ENCODE data around the gene SUPT4H1. TPM values are rescaled to one million over a fixed set of nuclear protein-coding genes. Genes with fewer than 3 reads are reported as not detected.
A peak's percentile ranks its signal among the peaks of the same experiment; 100 is the strongest.

Gene SUPT4H1
- total RNA-seq, 1 experiment from 2014 or later, result 70.9 TPM

DNA sequence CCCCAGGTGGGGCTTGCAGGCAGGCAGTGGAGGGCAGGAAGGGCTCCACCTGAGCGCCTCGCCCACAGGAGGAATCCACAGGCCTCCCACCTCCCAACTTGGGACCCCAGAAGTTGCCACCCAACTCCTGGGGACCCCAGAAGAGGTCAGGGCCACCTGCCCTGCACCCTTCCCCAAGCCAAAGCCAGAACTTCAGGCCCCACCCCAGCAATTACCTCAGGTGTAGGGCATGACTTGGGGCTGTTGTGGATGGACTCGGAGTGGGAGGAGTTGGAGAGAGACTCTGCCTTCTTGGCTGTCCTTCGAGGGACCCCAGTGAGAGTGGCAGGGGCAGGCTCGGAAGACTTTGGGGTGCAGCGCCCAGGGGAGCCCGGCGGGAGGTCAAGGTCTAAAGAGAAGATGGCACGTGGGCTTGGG is 33.9 kb downstream of the SUPT4H1 start:
- Mint-ChIP-seq H3K27me3 (ENCODE audit: insufficient read depth, unreplicated experiment) (no peaks in the 10 kb centered on the region), H3K9me3 (ENCODE audit: unreplicated experiment) (no peaks in the 10 kb centered on the region), H3K36me3 (ENCODE audit: insufficient read depth, unreplicated experiment) (no peaks in the 10 kb centered on the region), H3K4me3 (ENCODE audit: unreplicated experiment) (no peak overlapping the region), H3K27ac (ENCODE audit: unreplicated experiment) (no peak overlapping the region), H3K4me1 (ENCODE audit: low read depth, unreplicated experiment) (peaks cover 20% of the 10 kb centered on the region)
- Histone ChIP-seq H3K36me3 (ENCODE audit: control insufficient read depth, insufficient read depth, low read length) (no peaks in the 10 kb centered on the region), H3K4me1 (peaks cover 16% of the 10 kb centered on the region), H3K9me3 (no peaks in the 10 kb centered on the region), H3K27me3 (replicated peaks; ENCODE audit: control insufficient read depth, insufficient read depth, low read length) (no peaks in the 10 kb centered on the region), H3K4me3 (ENCODE audit: low read depth, low read length) (no peak overlapping the region)
- TF ChIP-seq, protein P1, sequence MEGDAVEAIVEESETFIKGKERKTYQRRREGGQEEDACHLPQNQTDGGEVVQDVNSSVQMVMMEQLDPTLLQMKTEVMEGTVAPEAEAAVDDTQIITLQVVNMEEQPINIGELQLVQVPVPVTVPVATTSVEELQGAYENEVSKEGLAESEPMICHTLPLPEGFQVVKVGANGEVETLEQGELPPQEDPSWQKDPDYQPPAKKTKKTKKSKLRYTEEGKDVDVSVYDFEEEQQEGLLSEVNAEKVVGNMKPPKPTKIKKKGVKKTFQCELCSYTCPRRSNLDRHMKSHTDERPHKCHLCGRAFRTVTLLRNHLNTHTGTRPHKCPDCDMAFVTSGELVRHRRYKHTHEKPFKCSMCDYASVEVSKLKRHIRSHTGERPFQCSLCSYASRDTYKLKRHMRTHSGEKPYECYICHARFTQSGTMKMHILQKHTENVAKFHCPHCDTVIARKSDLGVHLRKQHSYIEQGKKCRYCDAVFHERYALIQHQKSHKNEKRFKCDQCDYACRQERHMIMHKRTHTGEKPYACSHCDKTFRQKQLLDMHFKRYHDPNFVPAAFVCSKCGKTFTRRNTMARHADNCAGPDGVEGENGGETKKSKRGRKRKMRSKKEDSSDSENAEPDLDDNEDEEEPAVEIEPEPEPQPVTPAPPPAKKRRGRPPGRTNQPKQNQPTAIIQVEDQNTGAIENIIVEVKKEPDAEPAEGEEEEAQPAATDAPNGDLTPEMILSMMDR (IDR thresholded peaks at IDR 0.05; ENCODE audit: insufficient read depth in 1 of 2, low read depth in 1 of 2, low read length in 1 of 2, severe bottlenecking in 1 of 2, unreplicated experiment in 1 of 2), result no peak
- DNase-seq, result no peak
- BruUV-seq (replicated peaks), result no TSS peak
- intact Hi-C loops (cut with micrococcal nuclease; ENCODE audit: unreplicated experiment), result loop anchor here (5.0 kb wide), 1 partner anchor 44 kb away; no protein-coding TSS in a partner anchor
- POLR2A ChIA-PET, result interaction anchor here (1.0 to 1.3 kb wide), 2 partner anchors 46 to 100 kb away, joined by 6 to 11 read pairs; partner anchors contain the start of gene RNF43
- CTCF ChIA-PET, result interaction anchor here (0.6 to 1.9 kb wide), 28 partner anchors 8 to 214 kb away, joined by 3 to 84 read pairs (median 5); partner anchors contain the start of genes RNF43 and SUPT4H1

DNA sequence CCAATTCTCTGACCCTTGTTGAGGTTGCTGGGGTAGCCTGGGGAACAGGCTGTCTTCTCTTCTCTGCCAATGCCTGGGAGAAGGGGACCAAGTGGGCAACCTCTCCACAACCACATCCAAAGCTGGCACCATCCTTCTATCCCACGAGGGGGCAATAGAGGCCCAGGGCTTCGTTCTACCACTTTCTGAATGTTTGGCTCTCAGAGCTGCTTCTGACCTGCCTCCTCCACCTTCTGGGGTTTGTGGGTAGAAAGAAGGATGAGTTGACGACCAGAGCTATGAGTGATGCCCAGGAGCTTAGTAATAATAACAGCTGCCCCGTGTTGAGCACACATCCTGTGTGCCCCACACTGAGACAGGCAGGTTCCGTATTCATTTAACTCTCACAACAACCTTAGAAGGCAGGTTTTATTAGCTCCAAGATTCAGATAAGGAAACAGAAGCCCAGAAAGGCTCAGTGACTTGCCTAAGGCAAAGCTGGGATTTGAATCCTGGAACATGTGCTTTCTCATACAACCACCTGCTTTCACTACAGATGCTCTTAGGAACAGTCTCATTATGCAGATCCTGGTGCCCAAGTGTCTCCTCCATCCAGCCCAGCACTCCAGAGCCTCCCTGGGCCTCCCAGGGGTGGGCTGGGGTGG is 34.5 kb downstream of the SUPT4H1 start:
- DNase-seq, result peak; percentile 77 to 83
- H3K9me3 Mint-ChIP-seq (ENCODE audit: unreplicated experiment), result no peaks in the 10 kb centered on the region
- CTCF ChIA-PET, result interaction anchor here (0.6 to 1.9 kb wide), 30 partner anchors 9 to 215 kb away, joined by 3 to 84 read pairs (median 5); partner anchors contain the start of genes RNF43 and SUPT4H1
- no peak overlapping the region for H3K4me3 Mint-ChIP-seq (ENCODE audit: unreplicated experiment)
- H3K4me1 Mint-ChIP-seq (ENCODE audit: low read depth, unreplicated experiment), result peaks cover 20% of the 10 kb centered on the region
- no TSS peak for BruUV-seq (replicated peaks)
- POLR2A ChIA-PET, result interaction anchor here (1.0 to 1.3 kb wide), 2 partner anchors 47 to 100 kb away, joined by 6 to 11 read pairs; partner anchors contain the start of gene RNF43
- H3K4me3 ChIP-seq (ENCODE audit: low read depth, low read length), result no peak overlapping the region
- H3K36me3 Mint-ChIP-seq (ENCODE audit: insufficient read depth, unreplicated experiment), result no peaks in the 10 kb centered on the region
- no peaks in the 10 kb centered on the region for H3K27me3 Mint-ChIP-seq (ENCODE audit: insufficient read depth, unreplicated experiment)
- H3K27me3 ChIP-seq (replicated peaks; ENCODE audit: control insufficient read depth, insufficient read depth, low read length), result no peaks in the 10 kb centered on the region
- TF ChIP-seq, protein P1 (IDR thresholded peaks at IDR 0.05; ENCODE audit: insufficient read depth in 1 of 2, low read depth in 1 of 2, low read length in 1 of 2, severe bottlenecking in 1 of 2, unreplicated experiment in 1 of 2), result peak; percentile 86 to 91
- no peaks in the 10 kb centered on the region for H3K9me3 ChIP-seq
- H3K27ac Mint-ChIP-seq (ENCODE audit: unreplicated experiment), result peak overlapping the region; percentile 8
- H3K36me3 ChIP-seq (ENCODE audit: control insufficient read depth, insufficient read depth, low read length), result no peaks in the 10 kb centered on the region
- intact Hi-C loops (cut with micrococcal nuclease; ENCODE audit: unreplicated experiment), result loop anchor here (1.0 to 5.0 kb wide), 4 partner anchors 45 to 201 kb away; partner anchors contain the start of gene RNF43
- H3K4me1 ChIP-seq, result peaks cover 16% of the 10 kb centered on the region

DNA sequence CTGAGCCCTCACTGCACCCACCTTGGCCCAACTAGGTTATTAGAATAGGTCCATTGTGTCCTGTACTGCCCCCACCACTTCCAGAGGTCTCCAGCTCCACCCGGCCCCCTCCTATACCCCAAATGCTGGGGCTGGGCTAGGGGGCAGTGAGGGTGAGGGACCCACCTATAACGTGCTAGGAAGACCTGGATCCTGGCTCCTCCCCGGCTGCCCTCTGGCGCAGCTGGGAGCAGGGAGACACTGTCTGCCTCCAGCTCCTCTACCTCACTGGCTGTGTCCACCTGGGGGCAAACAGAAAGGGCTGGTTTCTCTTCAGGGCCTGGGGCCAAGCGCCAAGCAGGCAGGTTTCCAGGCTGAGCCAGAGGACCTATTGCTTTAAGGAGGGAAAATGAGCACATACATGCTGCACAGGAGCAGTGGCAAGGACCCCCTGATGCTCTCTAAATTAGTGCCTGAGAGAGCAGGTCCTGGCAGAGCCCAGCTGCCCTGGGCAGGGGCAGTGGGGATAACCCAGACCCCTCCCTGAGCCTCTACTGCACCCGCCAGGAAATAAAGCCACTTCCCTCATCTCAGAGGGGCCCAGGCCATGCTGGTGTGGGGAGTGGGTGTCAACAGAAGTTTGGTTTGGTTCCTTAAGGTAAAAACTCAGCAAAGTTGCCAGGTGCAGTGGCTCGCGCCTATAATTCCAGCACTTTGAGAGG is 35.6 kb downstream of the SUPT4H1 start:
- BruUV-seq (replicated peaks), result no TSS peak

More for the DNA sequence above, 35.6 kb downstream of the SUPT4H1 start:
- H3K9me3 Mint-ChIP-seq (ENCODE audit: unreplicated experiment), result no peaks in the 10 kb centered on the region
- TF ChIP-seq, protein P1 (IDR thresholded peaks at IDR 0.05; ENCODE audit: insufficient read depth in 1 of 2, low read depth in 1 of 2, low read length in 1 of 2, severe bottlenecking in 1 of 2, unreplicated experiment in 1 of 2), result no peak
- peaks cover 20% of the 10 kb centered on the region for H3K4me1 Mint-ChIP-seq (ENCODE audit: low read depth, unreplicated experiment)
- Histone ChIP-seq H3K36me3 (ENCODE audit: control insufficient read depth, insufficient read depth, low read length) (no peaks in the 10 kb centered on the region), H3K4me3 (ENCODE audit: low read depth, low read length) (no peak overlapping the region), H3K9me3 (no peaks in the 10 kb centered on the region), H3K27me3 (replicated peaks; ENCODE audit: control insufficient read depth, insufficient read depth, low read length) (no peaks in the 10 kb centered on the region), H3K4me1 (peaks cover 16% of the 10 kb centered on the region)
- intact Hi-C loops (cut with micrococcal nuclease; ENCODE audit: unreplicated experiment), result loop anchor here (5.0 kb wide), 1 partner anchor 46 kb away; no protein-coding TSS in a partner anchor
- ChIA-PET CTCF (interaction anchor here (0.6 to 1.9 kb wide), 12 partner anchors 9 to 434 kb away, joined by 3 to 84 read pairs (median 4); partner anchors contain the start of genes MTMR4 and RNF43), POLR2A (no interaction called here)
- DNase-seq, result peak in 1 of 2 experiments; percentile 33
- H3K4me3 Mint-ChIP-seq (ENCODE audit: unreplicated experiment), result no peak overlapping the region
- no peaks in the 10 kb centered on the region for H3K36me3 Mint-ChIP-seq (ENCODE audit: insufficient read depth, unreplicated experiment)
- H3K27me3 Mint-ChIP-seq (ENCODE audit: insufficient read depth, unreplicated experiment), result no peaks in the 10 kb centered on the region
- H3K27ac Mint-ChIP-seq (ENCODE audit: unreplicated experiment), result no peak overlapping the region
